HG03571 (cell line): ENCODE data around the gene NLK.
"Not testable (repeated sequence)": the region's sequence is repeated elsewhere in the genome, so short reads cannot be mapped to it uniquely, and the experiment has no call there.

Experiments
- ATAC-seq: cut with Tn5 transposase; IDR thresholded peaks from one replicate; pipeline ENCODE4 v1.9.1; 2021; ENCODE audit not compliant: unreplicated experiment

Gene NLK

DNA sequence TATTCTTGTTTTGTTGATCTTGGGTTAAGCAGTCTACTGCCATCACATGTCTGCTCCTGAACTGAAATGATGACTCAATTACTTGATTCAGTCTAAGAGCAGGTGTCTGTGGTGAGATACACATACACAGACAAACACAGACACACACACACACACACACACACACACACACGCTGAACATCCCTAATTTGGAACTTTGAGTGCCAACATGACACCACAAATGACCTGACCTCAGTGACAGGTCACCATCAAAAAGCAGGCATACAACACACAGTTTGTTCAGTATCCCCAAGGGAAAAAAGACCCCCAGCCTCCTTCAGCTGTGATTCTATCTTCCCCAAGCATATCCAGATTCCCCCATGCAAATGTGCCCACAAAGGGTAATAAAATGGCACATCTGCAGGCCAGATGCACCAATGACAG lies 146.4 kb downstream of the NLK start:
- ATAC-seq, result no peak

DNA sequence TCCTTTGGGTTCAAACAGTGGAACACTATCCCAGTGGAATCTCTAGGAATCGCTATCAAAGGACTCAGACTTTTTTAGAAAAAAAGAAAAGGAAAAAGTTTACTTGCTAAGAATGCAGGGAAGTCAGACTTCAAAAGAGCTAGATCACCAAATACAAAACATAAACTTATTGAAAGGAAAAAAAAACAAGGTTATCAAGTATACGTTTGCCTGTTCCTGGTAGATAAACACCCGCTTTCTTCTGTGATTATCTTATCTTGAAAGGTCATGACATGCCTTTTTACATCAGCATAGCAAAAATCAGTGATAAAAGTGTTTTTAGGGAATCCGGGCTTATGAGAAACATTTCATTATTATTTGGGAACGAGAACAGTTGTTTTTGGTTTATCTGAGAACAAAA lies 147.2 kb downstream of the NLK start:
- no peak for ATAC-seq

GRCh38 chr17:28191018-28191417 lies 148.5 kb downstream of the NLK start:
- ATAC-seq, result no peak

GRCh38 chr17:28193241-28193640 lies 150.8 kb downstream of the NLK start:
- no peak for ATAC-seq

DNA sequence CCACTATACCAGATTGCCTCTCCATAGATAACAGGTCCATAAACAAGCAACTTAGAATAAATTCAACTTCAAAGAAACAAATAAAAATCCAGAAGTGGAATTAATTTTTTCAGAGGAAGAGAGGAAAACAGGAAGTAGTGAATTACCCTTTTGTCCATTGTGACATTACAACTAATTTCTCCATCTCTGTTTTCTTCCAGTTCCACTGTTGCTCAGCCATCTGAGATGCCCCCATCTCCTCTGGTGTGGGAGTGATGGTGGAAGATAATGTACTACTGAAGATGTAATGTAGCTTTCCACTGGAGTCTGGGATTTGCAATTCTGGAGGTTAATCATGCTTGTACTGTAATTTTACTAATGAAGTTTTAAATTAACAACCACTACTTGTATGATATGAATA lies 151.9 kb downstream of the NLK start:
- ATAC-seq, result no peak

- no peak for ATAC-seq
Measured at GRCh38 chr17:28196636-28197035, 154.2 kb downstream of the NLK start.

DNA sequence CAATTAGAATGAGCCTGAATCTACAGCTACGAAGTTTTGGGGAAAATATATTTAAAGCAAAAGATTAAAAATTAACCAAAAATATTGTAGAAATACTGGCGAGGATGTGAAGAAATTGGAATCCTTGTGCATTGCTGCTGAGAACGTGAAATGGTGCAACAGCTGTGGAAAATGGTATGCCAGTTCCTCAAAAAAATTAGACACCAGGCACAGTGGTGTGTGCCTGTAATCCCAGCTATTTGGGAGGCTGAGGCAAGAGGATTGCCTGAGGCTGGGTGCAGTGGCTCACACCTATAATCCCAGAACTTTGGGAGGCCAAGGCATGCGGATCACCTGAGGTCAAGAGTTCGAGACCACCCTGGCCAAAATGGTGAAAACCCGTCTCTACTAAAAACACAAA lies 156.6 kb downstream of the NLK start:
- no peak for ATAC-seq

DNA sequence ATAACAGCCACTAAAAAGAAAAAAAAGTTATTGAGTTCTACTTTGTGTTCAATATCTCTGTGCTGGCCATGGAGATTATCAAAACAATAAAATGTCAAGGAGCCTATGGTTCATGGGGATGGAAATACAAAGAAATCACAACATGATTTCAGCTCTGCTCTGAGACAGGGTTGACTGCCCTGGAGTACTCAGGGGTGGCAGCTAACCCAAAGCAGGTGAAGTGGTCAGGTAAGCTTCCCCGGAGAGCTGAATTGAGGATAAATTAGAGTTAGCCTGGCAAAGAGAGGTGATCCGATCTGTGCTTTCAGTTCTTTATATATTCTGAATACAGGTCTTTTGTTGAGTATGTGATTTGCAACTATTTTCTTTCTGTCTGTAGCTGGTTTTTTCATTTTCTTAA lies 157.3 kb downstream of the NLK start:
- no peak for ATAC-seq

DNA sequence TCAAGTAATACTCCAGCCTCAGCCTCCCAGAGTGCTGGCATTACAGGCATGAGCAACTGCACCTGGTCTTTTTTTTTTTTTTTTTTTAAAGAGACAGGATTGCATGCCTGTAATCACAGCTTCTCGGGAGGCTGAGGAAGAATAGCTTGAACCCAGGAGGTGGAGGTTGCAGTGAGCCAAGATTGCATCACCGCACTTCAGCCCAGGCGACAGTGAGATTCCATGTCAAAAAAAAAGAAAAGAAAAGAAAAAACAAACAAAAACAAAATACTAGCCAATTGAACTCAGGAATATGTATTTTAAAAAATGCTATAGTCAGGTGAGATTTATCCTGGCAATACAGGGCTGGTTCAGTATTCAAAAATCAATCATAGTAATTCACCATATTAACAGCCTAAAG lies 158.8 kb downstream of the NLK start:
- no peak for ATAC-seq

DNA sequence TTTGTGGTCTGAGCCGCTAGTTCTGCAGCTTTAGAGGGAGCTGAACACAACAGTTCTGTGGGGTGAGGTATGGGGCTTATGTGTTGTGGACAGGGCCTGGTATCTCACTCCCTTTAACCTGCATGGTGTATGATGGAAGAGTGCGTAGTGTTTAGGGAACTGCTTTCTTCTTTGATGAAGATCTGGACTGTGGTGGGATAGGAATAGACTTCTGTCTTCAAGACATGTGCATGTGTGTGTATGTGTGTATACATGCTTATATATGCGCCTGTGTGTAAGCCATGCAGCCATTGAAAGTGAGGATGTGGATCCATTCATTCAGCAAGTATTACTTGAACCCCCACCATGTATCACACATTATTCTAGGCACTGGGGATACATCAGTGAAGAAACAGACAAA lies 161.8 kb downstream of the NLK start:
- no peak for ATAC-seq

- no peak for ATAC-seq
Measured at GRCh38 chr17:28204751-28205150, 162.3 kb downstream of the NLK start.

DNA sequence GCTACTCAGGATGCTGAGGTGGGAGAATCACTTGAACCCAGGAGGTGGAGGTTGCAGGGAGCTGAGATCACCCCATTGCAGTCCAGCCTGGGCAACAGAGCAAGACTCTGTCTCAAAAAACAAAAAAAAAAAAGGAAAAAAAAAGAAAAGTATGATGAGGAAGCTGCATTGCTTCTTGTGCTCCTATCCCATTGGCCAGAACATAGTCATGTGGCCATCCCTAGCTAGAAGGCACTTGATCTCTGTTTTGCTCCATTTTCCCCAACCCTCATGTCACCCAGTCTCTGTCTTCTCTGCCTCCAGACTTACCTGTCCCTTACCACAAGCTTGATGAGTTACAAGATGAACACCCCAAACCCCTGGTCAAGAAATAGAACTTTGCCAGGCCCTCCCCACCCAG lies 163.8 kb downstream of the NLK start:
- ATAC-seq, result no peak

DNA sequence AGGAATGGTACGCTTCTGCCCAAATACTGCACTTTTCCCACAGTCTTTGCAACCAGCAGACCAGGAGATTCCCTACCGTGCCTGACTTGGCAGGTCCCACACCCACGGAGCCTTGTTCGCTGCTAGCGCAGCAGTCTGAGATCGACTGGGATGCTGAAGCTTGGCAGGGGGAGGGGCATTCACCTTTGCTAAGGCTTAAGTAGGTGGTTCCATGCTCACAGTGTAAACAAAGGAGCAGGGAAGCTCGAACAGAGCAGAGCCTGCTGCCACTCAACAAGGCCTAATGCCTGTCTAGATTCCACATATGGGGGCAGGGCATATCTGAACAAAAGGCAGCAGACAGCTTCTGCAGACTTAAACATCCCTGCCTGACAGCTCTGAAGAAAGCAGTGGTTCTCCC lies 169.3 kb downstream of the NLK start:
- no peak for ATAC-seq

DNA sequence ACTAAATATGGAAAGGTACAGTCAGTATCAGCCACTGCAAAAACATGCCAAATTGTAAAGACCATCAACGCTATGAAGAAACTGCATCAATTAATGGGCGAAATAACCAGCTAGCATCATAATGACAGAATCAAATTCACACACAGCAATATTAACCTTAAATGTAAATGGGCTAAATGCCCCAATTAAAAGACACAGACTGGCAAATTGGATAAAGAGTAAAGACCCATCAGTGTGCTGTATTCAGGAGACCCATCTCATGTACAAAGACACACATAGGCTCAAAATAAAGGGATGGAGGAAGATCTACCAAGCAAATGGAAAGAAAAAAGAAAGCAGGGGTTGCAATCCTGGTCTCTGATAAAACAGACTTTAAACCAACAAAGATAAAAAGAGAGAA lies 171.1 kb downstream of the NLK start:
- not testable (repeated sequence) for ATAC-seq

GRCh38 chr17:28216052-28216451 lies 173.6 kb downstream of the NLK start:
- ATAC-seq, result no peak

DNA sequence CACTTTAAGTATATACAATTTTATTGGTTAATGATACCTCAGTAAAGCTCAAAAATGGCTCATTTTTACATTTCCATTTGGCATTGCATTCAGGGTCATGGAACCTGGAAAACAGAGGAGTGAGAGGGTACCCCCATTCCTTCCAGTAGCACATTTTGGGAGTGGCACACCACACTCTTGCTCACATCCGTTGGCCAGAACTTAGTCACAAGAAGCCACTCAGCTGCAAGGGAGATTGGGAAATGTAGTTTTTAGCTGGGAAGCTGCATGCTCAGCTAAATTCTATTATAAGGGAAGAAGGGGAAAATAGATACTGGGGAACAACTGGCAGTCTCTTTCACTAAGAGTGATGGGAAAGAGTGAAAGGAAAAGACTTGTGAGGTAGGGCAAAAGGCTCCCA lies 174.1 kb downstream of the NLK start:
- ATAC-seq, result no peak

- ATAC-seq, result no peak
Measured at GRCh38 chr17:28219771-28220170, 177.3 kb downstream of the NLK start.

- ATAC-seq, result no peak
Measured at GRCh38 chr17:28221751-28222414, 179.4 kb downstream of the NLK start.

DNA sequence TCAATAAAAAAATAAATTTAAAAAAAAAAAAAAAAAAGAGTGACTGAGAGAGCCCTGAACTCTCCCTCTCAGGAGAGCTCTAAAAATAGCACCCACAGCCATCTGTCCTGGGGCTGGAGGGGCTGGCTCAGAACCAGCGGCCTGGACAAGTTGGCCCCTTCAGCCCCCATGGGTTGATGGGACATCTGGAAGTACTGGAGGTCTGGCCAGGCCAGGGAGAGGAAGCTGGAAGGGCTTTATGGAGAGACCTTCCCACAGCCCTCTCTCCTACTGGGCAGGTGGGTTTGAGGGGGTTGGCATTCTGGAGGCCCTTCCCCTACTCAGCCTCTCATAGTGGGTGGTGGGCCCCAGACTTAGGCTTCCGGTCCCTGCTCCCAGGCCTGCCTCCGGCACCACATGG lies 182.8 kb downstream of the NLK start:
- no peak for ATAC-seq

DNA sequence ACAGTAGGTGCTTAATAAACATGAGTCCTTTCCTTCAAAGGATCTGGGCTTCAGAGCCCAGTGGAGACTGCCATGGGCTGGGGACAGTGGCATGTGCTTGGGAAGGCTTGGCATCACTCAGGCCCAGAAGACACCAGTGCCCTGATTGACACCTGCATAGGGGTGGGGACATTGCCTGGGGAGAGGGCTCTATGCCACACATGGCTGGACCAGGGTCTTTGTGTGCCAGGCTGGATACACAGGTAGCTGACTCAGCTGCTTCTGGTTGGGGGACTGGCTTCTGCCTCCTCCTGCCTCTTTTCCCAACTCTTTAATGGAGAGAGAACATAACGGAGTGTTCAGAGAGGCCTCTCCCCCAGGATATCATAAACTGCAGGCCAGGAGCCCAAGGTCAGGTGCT lies 183.4 kb downstream of the NLK start:
- ATAC-seq, result no peak

DNA sequence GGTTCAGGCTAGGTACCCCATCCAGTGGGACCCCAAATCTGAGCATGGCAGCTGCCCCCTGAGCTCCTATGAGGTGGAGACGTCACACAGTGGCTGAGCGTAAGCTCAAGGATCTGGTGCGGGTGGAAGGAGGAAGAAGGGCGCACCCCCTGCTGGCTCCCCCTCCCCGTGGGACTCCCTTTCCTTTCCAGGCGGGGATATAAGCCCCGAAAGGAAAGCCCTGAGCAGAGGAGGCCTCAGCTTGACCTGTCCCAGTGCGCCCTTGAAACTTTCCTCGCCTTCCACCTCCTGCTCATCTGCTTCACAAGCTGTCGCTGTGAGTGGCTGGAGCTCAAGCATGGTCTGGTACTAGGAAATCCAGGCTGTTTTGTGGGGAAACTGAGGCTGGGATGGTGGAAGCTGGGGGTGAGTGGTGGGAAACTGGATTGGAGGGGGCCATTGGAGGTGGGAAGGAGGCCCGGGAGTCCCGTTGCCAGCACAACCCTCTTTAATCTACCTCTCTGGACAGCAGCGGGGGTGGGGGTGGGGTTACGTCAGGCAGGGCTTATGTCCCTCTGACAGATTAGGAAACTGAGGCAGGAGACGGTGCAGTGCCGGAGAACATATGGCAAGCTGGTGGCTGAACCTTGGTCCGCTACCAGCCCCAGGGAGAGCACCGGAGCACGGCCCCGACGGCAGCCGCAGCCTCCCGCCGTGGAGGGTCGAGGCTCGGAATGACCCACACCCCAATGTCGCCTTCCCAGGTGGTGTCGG lies 184.3 kb downstream of the NLK start:
- ATAC-seq, result no peak

DNA sequence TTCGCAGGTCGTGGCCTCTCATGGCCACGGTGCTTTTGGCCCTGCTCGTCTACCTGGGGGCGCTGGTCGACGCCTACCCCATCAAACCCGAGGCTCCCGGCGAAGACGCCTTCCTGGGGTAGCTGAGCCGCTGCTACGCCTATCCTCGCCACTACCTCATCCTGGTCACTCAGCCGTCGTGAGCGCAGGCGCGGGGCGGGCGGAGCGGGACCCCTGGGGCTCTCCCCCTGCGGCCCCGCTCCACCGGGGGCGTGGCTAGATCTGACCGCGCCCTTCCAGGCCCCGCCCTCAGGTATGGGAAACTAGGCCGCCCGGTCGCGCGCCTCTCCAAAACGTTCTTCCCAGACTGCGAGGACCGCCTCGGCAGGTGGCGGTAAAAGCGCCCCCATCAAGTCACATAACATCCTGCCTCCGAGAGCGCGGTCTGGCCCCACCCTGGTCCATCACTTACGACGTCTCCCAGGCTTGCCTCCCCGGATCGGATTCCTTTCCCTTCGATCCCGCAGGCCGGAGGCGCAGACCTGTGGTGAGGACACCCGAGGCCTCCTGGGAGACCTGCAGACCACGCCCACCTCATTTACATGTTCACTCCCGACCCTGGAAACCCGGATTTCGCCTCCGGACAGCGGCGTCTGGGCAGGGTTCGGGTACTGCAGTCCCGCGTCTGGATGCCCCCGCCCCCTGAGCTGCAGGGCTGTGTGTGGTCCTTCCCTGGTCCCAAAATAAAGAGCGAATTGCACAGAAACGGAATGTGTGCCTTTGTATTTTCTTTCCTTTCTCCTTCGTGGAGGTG lies 185.0 kb downstream of the NLK start:
- no peak for ATAC-seq
